BJ (cell line): ENCODE data around the gene KLHDC3. TPM values are rescaled to one million over a fixed set of nuclear protein-coding genes. Genes with fewer than 3 reads are reported as not detected.
"Not testable (repeated sequence)": the region's sequence is repeated elsewhere in the genome, so short reads cannot be mapped to it uniquely, and the experiment has no call there.

Source experiments
- CTCF ChIA-PET: fragments of 350-600 bp; formaldehyde crosslinking; extraction: SDS; loops from one replicate; lab custom pipeline; 2021; ENCODE audit warnings: antibody characterized with exemption, inconsistent platforms; lab: Yijun Ruan, JAX
- POLR2A ChIA-PET: fragments of 300-600 bp; sonication (Branson Sonifier 250); formaldehyde crosslinking; extraction: SDS; loops from one replicate; lab custom pipeline; 2021; ENCODE audit warnings: antibody characterized with exemption; lab: Charles Lee
- DNase-seq: peaks from one replicate; pipeline ENCODE4 v3.0.0-alpha.2; 2011; ENCODE audit warnings: low read depth
- H3K27me3 ChIP-seq: 2 replicates; pipeline ENCODE4 v1.6.0; 2011; ENCODE audit warnings: low read length; ENCODE audit not compliant: control insufficient read depth, insufficient read depth
- H3K36me3 ChIP-seq: 2 replicates; pipeline ENCODE4 v1.5.1; 2011; ENCODE audit warnings: low read length; ENCODE audit not compliant: control insufficient read depth, insufficient read depth
- H3K4me3 ChIP-seq: 2 replicates; pipeline ENCODE4 v1.5.1; 2011; ENCODE audit warnings: low read depth, mild to moderate bottlenecking, control low read depth, low read length
- CTCF ChIP-seq: IDR thresholded peaks from 2 replicates; pipeline ENCODE4 v1.5.1; 2011; ENCODE audit warnings: low read depth, mild to moderate bottlenecking, control low read depth, inconsistent platforms, low read length, moderate library complexity; ENCODE audit not compliant: insufficient read depth
- polyA plus RNA-seq: library from polyadenylated mRNA; depleted of rRNA; stranded (reverse); fragments of >200 nt; gene quantifications from 2 replicates; pipeline ENCODE4 v1.2.3, GENCODE V29; 2011

The KLHDC3 gene
- polyA plus RNA-seq, 1 experiment: 102 TPM

GRCh38 chr6:43038727-43039126 is 24.7 kb downstream of the KLHDC3 start:
- peaks cover 42% of the 10 kb centered on the region for H3K36me3 ChIP-seq
- TF ChIP-seq CTCF: no peak
- no peak overlapping the region for H3K4me3 ChIP-seq
- ChIA-PET CTCF (interaction anchor here (0.9 kb wide), 1 partner anchor 17 kb away, joined by 3 read pairs; the partner anchor contains the start of gene RRP36), POLR2A (interaction anchor here (0.6 kb wide), 1 partner anchor 11 kb away, joined by 6 read pairs; no protein-coding TSS in a partner anchor)
- no peak for DNase-seq
- no peaks in the 10 kb centered on the region for H3K27me3 ChIP-seq

GRCh38 chr6:43040542-43041257 is 26.7 kb downstream of the KLHDC3 start:
- H3K36me3 ChIP-seq: peaks cover 44% of the 10 kb centered on the region
- CTCF ChIA-PET: interaction anchor here (0.8 kb wide), 1 partner anchor 650 kb away, joined by 3 read pairs; no protein-coding TSS in a partner anchor
- no peak for TF ChIP-seq CTCF
- no peak for DNase-seq
- no peak overlapping the region for H3K4me3 ChIP-seq
- POLR2A ChIA-PET: no interaction called here
- no peaks in the 10 kb centered on the region for H3K27me3 ChIP-seq

GRCh38 chr6:43041475-43041874 is 27.4 kb downstream of the KLHDC3 start:
- POLR2A ChIA-PET: interaction anchor here (0.6 kb wide), 1 partner anchor 18 kb away, joined by 4 read pairs; the partner anchor contains the start of genes KLC4 and MRPL2
- H3K36me3 ChIP-seq: peaks cover 50% of the 10 kb centered on the region
- not testable (repeated sequence) for H3K4me3 ChIP-seq, DNase-seq, H3K27me3 ChIP-seq
- CTCF ChIA-PET: interaction anchor here (1.2 kb wide), 1 partner anchor 140 kb away, joined by 3 read pairs; no protein-coding TSS in a partner anchor

- ChIA-PET POLR2A (no interaction called here), CTCF (no interaction called here)
- DNase-seq: no peak
- no peak for TF ChIP-seq CTCF
- Histone ChIP-seq H3K4me3 (no peak overlapping the region), H3K36me3 (peaks cover 50% of the 10 kb centered on the region), H3K27me3 (no peaks in the 10 kb centered on the region)
These were observed 29.3 kb downstream of the KLHDC3 start for GRCh38 chr6:43043310-43043709.

- CTCF ChIA-PET: interaction anchor here (0.6 to 1.3 kb wide), 2 partner anchors 9 to 143 kb away, joined by 3 to 4 read pairs; no protein-coding TSS in a partner anchor
- H3K36me3 ChIP-seq: peaks cover 50% of the 10 kb centered on the region
- no peak for TF ChIP-seq CTCF
- POLR2A ChIA-PET: interaction anchor here (1.2 kb wide), 1 partner anchor 8 kb away, joined by 4 read pairs; the partner anchor contains the start of gene CUL7
- H3K27me3 ChIP-seq: no peaks in the 10 kb centered on the region
- DNase-seq: no peak
- H3K4me3 ChIP-seq: no peak overlapping the region
These were observed 31.4 kb downstream of the KLHDC3 start for GRCh38 chr6:43045371-43045930.
